ENCODE measurements around the gene PIK3R3.
"Not testable (repeated sequence)": the region's sequence is repeated elsewhere in the genome, so short reads cannot be mapped to it uniquely, and the experiment has no call there.

PIK3R3 gene

DNA sequence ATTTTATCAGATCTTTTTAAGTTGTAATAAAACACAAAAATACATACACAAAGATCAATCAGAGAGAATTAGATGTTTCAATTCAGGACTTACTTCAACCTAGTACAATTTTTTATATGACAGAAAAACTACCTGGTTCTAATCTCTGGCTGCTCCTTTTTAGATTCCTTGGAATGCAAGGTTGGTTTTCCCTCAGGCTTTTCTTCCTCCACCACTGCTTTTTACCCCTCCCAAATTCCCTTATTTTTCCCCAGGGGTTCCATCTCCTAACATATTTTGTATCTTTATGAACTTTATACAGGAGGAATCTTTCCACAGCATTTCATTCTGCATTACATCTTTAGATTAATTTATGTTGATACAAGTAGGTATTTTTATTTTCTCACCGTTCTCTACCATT, 33.2 kb downstream of the PIK3R3 start:
- DNase-seq: no peak

DNA sequence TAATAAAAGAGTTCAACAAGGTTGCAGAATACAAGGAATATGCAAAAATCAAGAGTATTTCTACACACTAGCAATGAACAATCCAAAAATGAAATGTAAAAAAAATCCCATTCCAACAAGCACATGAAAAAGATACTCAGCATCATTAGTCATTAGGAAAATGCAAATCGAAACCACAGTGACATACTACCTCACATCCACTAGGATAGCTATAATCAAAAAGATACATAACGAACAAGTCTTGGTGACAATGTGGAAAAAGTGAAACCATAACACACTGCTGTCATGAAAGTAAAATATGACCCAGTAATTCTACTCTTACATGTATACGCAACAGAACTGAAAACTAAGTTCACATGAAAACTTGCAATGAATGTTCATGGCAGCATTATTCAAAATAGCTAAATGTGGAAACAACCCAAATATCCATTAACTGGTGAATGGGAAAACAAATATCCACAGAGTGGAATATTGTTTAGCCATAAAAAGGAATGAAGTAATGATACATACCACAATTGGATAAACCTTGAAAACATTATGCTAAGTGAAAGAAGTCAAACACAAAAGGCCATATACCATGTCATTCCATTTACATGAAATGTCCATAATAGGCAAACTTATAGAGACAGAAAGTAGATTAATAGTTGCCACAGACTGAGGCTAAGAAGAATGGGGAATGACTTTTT, 34.3 kb downstream of the PIK3R3 start:
- DNase-seq: no peak

DNA sequence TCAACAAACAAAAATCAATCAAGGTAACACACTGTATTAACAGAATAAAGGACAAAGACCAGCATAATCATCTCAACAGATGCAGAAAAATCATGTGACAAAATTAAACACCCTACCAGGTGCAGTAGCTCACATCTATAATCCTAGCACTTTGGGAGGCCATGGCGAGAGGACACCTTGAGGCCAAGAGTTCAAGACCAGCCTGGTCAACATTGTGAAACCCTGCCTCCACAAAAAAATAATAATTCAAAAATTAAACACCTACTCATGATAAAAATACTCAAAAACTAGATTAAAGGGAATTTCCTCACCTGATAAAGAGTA, 35.3 kb downstream of the PIK3R3 start:
- DNase-seq: no peak

DNA sequence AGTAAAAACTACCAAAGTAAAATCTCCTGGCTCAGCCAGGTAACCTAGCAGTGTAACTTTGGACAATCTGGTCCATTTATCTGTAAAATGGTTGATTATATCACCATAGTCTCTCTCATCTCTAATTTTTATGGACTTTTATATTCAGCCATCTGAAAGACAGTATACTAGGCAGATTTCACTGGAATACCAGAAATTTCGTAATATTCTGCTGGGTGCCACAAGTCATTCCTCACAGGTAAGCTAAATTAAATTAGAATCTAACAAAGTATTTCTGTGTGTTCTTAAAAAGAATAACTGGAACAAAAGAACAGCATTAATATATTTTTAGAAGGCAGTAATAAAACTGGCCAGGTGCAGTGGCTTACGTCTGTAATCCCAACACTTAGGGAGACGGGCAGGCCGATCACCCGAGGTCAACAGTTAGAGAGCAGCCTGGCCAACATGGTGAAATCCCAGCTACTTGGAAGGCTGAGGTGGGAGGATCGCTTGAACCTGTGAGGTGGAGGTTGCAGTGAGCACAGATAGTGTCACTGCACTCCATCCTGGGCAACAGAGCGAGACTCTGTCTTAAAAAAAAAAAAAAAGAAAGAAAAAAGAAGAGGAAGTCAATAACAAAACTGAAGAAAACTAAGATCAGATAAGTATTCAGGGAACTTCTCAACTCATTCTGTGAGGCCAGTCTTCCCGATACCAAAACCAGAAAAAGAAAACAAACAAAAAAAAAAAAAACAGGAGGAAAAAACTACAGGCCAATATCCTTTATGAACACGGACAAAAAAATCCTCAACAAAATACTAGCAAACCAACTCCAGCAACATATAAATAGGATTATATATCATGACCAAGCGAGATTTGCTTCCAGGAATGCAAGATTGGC, 35.9 kb downstream of the PIK3R3 start:
- DNase-seq: no peak

DNA sequence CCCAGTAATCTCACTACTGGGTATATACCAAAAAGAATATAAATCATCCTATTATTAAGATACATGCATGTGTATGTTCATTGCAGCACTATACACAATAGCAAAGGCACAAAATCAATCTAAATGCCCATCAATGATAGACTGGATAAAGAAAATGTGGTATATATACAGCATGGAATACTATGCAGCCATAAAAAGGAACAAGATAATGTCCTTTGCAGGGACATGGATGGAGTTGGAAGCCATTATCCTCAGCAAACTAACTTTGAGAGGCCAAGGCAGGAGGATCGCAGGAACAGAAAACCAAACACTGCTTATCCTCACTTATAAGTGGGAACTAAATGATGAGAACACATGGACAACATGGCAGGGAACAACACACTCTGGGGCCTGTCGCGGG, 37.3 kb downstream of the PIK3R3 start:
- not testable (repeated sequence) for DNase-seq

DNA sequence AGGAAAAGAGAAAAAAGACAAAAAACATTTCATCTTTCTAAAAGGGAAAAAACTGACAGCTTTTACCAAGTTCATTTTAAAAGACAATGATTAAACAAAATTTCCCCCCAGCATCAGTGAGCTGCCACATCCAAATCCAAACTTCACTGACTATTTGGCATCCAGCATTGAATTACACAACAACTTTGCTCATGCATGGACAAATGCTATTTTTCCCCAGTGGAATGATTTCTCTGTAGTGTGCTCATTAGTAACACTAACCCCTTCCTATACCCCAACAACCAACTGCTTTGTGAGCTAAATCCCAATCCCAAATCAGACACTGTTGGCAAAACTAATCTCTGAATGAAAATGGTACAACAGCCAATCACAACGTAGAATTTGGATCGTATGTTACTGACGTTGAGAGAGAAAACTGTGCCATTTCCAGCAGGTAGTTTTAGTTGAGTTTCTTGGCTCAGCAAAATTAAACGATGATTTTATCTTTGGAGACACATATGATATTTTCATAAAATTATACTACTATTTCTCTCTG, 37.9 kb downstream of the PIK3R3 start:
- no peak for DNase-seq

DNA sequence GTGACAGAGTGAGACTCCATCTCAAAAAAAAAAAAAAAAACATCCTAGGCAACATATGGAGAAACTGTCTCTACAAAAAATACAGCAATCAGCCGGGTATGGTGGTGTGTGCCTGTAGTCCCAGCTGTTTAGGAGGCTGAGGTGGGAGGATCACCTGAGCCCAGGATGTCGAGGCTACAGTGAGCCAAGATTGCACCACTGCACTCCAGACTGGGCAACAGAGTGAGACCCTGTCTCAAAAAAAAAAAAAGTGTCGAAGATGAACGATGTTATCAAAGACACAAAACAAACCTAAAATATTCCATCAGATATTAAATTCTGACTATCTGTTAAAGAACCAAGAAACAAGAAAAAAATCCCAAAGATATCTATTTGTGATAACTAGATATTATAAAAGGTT, 38.6 kb downstream of the PIK3R3 start:
- not testable (repeated sequence) for DNase-seq

DNA sequence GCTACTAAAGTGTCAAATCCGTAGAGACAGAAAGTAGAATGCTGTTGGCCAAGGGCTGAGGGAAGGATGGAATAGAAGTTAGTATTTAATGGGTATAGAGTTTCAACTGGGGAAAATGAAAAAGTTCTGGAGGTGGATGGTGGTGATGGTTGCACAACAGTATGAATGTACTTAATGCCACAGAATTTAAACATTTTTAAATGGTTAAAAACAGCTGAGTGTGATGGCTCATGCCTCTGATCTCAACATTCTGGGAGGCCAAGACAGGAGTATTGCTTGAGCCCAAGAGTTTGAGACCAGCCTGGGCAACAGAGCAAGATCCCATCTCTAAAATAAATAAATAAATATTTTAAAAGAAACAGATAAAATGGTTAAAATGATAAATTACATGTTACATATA, 44.5 kb downstream of the PIK3R3 start:
- no peak for DNase-seq

DNA sequence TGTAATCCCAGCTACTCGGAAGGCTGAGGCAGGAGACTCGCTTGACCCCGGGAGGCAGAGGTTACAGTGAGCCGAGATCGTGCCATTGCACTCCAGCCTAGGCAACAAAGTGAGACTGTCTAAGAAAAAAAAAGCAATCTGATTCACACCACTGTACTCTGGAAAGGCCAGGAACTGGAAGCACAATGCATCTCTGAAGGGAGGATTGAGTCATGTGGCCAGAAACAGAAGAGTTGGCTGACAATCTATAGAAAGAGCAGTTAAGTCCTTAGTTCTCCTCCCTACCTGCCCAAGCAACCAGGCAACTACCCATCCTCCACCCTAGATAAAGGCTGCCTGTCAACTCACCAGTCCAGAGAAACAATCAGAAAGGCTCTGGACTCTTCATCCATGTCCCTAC, 45.9 kb downstream of the PIK3R3 start:
- no peak for DNase-seq

DNA sequence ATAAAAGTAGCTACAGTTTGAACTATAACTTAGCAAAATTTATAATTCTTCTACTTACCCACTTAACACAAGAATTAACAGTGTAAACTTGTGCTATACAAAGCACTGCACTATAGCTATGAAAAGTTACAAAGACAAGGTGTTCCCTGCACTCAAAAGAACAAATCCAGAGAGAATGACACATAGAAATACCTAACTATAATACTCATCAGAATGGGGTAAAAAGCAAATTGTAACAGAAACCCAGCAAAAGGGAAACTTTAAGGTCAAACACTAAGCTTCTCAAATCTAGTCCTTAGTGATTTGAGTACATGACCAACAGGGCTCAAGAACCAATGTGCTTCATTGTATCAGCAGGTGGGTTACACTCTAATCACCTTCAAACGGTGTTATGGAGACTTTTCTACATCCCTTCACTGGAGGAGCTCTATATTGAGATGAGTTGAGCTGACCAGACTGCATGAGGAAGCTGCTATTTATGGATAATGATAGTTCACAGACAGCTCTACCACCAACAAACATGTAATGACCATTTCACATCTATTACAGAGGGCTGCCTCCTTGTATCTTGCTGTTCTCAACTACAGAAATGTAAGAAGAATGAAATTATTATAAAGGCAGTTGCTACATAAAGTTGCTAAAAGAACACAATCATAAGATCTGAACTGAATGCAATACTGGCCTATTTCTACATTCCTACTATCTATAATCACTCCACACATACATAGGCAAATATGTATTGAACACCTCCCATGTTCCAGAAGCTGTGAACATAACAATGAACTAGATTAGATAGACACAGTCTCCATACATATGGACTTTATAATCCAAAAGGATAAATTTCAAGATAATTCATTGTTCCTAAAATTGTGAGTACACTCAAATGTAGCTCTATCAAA, 47.6 kb downstream of the PIK3R3 start:
- DNase-seq: no peak

DNA sequence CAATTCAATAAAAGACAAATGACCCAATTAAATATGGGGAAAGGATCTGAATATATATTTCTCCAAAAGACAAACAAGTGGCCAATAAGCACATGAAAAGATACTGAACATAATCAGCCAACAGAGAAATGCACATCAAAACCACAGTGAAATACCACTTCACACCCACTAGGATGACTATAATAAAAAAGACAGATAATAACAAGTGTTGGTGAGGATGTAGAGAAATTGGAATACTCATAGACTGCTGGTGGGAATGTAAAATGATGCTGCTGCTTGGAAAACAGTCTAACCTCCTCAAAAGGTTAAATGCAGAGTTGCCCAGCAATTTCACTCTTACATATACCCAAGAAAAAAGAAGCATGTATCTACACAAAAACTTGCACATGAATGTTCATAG, 48.9 kb downstream of the PIK3R3 start:
- no peak for DNase-seq

DNA sequence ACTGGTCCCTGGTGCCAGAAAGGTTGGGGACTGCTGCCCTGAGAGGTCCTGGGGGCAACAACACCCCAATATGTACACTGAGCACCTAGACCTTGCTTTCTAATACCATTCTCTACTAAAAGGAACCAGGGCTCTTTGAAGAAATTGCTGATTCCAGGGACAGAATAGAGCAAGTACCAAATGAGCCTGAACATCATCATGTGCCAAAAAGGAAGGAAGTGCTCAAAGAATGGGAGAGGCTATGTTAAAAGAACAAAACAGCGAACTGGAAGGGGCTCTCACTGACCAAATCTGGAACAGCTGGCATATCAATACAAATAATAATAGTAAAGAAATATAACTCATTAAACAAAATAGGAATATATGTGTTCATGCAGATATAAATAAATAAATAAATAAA, 50.8 kb downstream of the PIK3R3 start:
- no peak for DNase-seq

DNA sequence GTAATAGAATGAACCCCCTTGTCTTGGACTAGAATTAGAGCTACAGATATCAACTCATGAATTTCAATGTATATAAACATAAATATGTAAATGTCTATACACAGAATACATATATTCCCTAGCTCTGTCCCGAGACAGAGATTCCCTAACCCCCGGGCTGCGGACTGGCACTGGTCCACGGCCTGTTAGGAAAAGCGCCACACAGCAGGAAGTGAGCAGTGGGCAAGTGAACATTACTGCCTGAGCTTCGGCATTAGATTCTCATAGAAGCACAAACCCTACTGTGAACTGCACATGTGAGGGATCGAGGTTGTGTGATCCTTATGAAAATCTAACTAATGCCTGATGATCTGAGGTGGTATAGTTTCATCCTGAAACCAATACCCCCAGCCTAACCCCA, 51.2 kb downstream of the PIK3R3 start:
- no peak for DNase-seq

DNA sequence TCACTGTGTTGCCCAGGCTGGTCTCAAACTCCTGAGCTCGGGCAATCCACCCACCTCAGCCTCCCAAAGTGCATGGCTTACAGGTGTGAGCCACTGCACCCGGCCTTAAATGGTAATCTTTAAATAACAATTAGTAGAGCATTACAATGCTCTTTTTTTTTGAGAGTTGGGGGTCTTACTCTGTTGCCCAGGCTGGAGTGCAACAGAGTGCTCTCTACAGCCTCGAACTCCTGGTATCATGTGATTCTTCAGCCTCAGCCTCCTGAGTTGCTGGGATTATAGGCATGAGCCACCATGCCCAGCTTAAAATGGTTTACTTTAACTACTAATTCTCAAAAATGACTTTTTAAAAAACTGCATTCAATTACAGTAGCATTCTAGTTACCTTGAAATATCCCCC, 52.2 kb downstream of the PIK3R3 start:
- no peak for DNase-seq

DNA sequence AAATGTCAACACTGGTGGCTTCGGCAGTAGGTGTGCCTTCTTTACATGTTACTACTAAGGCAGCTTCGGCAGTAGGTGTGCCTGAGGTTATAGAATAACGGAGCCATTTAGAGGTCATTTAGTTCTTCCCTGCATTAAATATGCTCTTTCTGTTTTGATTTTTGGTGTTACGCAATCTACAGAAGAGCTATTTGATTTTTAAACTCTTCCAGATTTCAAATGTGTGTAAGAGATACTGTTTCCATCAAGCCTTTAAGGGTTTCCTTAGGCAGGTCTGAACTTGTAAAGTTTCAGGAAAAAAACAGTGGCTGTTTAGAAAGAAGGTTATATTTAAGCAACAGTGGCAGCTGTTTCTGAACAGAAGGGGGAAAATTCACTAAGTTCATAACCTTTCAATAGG, 54.8 kb downstream of the PIK3R3 start:
- no peak for DNase-seq

DNA sequence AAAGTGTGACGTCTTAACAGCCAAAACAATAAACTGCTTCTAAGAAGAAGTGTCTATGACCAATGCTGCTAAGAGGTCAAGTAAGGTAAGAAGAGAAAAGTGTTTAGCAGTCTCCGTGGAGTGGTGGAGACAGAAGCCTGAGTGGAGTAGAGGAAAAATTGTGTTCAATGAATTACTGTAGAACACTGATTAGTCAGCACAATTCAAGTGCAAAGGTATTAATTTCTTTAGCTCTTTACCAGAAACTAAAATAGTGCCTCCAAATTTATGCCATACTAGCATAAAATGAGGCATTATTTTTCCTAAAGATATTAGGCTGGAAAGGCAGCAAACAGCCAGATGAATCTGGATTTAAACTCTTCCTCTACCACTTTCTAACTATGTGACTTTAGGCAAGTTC, 56.1 kb downstream of the PIK3R3 start:
- no peak for DNase-seq

DNA sequence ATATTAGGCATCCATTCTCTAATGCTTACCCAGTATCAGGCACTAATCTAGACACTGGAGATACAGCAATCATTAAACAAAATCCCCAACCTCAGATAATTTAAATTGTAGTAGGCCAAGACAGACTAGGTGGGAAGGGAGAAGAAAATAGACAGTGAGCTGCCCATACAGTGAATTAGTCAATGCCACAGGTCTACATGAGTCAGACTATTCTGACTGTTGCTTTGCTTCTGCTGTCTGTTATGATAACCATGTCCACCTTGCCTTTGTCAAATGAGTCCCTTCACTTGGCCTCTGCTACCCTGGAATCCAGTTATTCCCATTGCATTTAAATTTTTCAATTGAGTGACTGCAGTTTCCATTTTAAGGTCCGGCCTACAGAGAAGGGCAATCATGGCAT, 59.5 kb downstream of the PIK3R3 start:
- DNase-seq: peak; percentile 18

DNA sequence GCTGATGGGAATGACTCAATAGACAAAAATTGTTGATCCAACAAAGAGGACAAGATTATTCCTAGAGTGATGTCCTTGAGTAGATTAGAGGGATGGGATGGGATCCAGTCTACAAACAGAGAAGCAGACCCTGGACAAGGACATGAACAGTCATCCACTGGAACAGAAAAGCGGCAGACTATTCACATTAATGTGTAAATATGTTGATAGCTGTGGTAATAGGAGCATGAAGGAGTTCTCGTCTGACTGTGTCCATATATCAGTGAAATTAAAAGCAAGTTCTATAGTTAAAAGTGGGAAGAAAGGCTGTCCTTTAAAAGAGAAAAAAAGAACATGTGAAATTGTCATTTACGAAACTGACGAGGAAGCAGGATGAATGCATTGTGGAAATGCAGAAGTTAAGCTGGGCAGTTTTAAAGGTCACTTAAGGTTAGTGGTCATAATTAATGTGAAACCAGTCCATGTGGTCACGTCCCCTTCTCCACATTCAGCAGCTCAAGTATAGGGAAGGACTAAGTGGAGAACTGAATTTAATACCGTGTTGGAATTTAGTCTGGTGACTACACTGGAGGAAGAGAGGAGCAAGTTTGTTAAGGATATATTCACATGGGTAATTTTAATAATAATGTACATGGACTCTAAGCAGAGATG, 62.1 kb downstream of the PIK3R3 start:
- DNase-seq: no peak

DNA sequence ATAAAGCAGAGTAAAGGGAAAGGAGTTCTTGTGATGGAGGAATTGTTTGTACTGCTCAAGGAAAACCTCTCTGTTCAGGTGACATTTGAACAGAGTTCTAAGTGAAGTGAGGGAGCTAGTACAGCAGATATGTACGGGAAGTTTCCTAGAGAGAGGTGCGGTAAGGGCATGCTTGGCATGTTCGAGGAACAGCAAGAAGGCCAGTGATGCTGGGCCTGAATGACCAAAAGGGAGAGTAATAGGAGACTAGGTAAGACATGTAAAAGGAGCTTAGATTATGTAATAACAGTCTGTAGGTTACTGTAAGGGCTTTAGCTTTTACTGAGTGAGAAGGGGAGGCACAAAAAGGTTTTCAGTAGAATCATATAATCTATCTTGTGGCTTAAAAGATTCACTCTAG, 63.9 kb downstream of the PIK3R3 start:
- no peak for DNase-seq

DNA sequence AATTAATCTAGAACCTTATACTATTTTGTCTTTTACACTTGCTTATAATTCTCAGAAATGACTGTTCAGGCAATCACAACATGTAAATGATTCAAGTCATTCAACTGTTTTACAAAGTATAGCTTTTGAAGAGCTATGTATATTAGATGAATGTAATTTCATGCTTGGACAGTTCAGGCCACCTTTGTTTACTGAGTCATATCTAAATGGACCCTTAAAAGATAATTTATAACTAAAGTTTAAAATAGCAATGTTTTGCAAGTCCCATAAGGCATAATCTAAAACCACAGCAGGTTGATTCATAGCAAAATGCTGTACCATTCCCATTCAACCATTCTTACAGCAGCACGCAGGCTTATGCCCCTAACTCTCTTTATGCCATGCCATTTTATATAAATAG, 64.8 kb downstream of the PIK3R3 start:
- DNase-seq: no peak

DNA sequence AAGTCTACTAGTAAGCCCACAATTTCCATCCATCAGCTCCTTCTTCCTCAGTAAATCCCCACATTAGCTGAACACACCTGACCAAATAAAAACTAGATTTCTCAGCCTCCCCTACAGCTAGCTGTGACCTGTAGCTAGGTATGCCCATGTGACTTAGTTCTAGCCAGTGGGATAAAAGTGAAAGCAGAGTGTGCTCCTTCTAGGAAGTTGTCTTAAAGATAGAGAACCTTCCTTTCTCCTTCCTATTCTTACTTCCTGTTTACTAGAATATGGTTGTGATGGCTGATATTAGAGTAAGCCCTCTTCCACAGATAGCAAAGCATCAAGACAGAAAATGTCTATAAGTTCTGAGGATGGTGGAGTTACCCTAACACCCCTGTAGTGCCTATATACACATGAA, 67.0 kb downstream of the PIK3R3 start:
- DNase-seq: no peak

DNA sequence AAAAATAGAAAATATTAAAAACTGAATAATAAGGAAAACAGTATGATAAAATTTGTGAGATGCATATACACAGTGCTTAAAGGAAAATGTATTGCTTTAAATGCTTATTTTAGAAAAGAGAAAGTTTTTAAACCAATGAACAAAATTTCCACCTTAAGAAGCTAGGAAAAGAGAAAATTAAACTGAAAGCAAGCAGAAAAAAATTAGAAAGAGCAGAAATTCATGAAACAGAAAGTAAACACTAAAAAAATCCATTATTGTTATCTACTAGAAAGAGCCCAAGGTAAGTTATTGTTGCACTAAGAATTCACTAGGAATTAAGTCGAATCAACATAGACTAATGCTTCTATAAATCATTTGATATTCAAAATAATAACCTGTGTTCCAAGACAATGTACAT, 67.7 kb downstream of the PIK3R3 start:
- no peak for DNase-seq

All from kidney glomerular epithelial cell (primary cell).